Activated naive CD4-positive, alpha-beta T cell treated with anti-CD3 and anti-CD28 coated beads for 36 hours (primary cell): ENCODE results near the gene TTLL11. TPM values are rescaled to one million over a fixed set of nuclear protein-coding genes. Genes with fewer than 3 reads are reported as not detected.

Experiments used
- CTCF ChIA-PET: fragments of 350-600 bp; sonication (Branson Sonifier 250); formaldehyde crosslinking; loops from one replicate; lab custom pipeline; 2021; ENCODE audit warnings: antibody characterized with exemption; lab: Charles Lee
- DNase-seq: peaks from one replicate; pipeline ENCODE4 v3.0.0-alpha.2; 2020
- H3K27ac Mint-ChIP-seq: one replicate; pipeline ENCODE4 v1.8.0; 2021; ENCODE audit warnings: mild to moderate bottlenecking, mixed read lengths
- H3K27me3 Mint-ChIP-seq: one replicate; pipeline ENCODE4 v1.8.0; 2021; ENCODE audit warnings: low read depth, mixed read lengths
- H3K36me3 Mint-ChIP-seq: one replicate; pipeline ENCODE4 v1.8.0; 2021; ENCODE audit warnings: low read depth, mixed read lengths
- H3K4me1 Mint-ChIP-seq: one replicate; pipeline ENCODE4 v1.8.0; 2021; ENCODE audit warnings: low read depth, mixed read lengths
- H3K4me3 Mint-ChIP-seq: one replicate; pipeline ENCODE4 v1.8.0; 2021; ENCODE audit warnings: mild to moderate bottlenecking, moderate library complexity, mixed read lengths
- H3K9me3 Mint-ChIP-seq: one replicate; pipeline ENCODE4 v1.8.0; 2021; ENCODE audit warnings: mixed read lengths
- intact Hi-C: fragments of 100-400 bp; cut with micrococcal nuclease; formaldehyde crosslinking; loops from one replicate; pipeline ENCODE4 v1.15.1; 2023
- total RNA-seq, 2 experiments: library from RNA; stranded (reverse); gene quantifications; one replicate each; pipeline ENCODE4 v1.2.3, GENCODE V29; 2021

TTLL11 gene
- total RNA-seq, 2 experiments from 2014 or later: 0.84 to 0.86 TPM

DNA sequence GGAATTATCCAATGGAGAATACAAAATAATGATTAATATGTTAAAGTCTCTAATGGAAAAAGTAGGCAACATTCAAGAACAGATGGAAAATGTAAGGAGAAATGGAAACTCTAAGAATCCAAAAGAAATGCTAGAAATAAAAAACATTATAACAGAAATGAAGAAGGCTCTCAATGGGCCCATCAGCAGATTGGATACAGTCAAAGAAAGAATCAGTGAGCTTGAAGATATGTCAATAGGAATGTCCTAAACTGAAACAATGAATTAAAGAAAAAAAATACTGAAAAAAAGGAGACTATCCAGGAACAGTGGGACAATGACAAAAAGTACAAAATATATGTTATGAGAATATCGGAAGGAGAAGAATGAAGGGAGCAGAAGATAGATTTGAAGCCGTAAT lies 248.5 kb downstream of the TTLL11 start:
- H3K9me3 Mint-ChIP-seq: no peaks in the 10 kb centered on the region
- peaks cover 11% of the 10 kb centered on the region for H3K4me1 Mint-ChIP-seq
- no peak overlapping the region for H3K4me3 Mint-ChIP-seq
- no peak for DNase-seq
- H3K36me3 Mint-ChIP-seq: no peaks in the 10 kb centered on the region
- H3K27ac Mint-ChIP-seq: no peak overlapping the region
- intact Hi-C loops: loop anchor here (10.0 kb wide), 1 partner anchor 150 kb away; no protein-coding TSS in a partner anchor
- H3K27me3 Mint-ChIP-seq: peaks cover 3% of the 10 kb centered on the region
- CTCF ChIA-PET: no interaction called here

DNA sequence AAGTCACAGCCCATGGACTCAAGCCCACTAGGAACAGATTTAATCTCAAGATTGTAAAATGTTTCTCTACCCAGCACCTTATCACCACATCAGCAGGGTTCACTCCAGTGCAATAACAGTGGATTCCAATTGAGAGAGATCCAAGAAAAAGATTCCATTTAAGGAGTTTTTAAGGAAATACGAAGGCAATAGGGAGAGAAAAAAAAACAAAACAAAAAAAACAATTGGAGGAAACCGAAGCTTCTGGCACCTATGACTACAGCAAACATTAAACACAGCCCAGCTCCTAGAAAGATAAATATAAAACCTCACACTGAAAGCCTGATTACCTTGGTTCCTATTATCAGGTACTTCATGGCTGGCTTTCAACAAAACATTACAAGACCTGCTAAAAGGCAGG lies 249.0 kb downstream of the TTLL11 start:
- CTCF ChIA-PET: interaction anchor here (0.9 kb wide), 1 partner anchor 10 kb away, joined by 3 read pairs; no protein-coding TSS in a partner anchor
- Mint-ChIP-seq H3K36me3 (no peaks in the 10 kb centered on the region), H3K4me1 (peaks cover 14% of the 10 kb centered on the region), H3K4me3 (no peak overlapping the region), H3K9me3 (no peaks in the 10 kb centered on the region), H3K27me3 (peaks cover 3% of the 10 kb centered on the region), H3K27ac (no peak overlapping the region)
- DNase-seq: no peak
- intact Hi-C loops: loop anchor here (10.0 kb wide), 1 partner anchor 151 kb away; no protein-coding TSS in a partner anchor

DNA sequence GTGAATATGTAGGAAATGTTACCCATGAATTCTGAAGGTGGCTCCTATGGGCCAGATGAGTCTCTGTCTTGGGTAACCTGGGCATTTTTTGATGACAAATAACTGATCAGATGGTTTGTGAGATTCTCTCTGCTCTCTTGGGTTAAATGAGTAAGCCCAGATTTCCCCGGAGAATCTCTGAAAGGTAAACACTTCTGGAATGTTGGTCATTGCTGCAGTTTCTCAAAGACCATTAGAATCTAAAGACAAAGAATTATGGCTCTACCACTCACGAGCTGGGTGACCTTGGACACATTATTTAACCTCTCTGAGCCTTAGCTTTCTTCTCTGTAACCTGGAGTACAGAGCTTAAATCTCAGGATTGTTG lies 250.5 kb downstream of the TTLL11 start:
- H3K4me3 Mint-ChIP-seq: no peak overlapping the region
- peaks cover 14% of the 10 kb centered on the region for H3K4me1 Mint-ChIP-seq
- H3K9me3 Mint-ChIP-seq: no peaks in the 10 kb centered on the region
- H3K36me3 Mint-ChIP-seq: no peaks in the 10 kb centered on the region
- no peak for DNase-seq
- intact Hi-C loops: loop anchor here (10.0 kb wide), 1 partner anchor 152 kb away; no protein-coding TSS in a partner anchor
- CTCF ChIA-PET: no interaction called here
- no peak overlapping the region for H3K27ac Mint-ChIP-seq
- H3K27me3 Mint-ChIP-seq: peaks cover 3% of the 10 kb centered on the region

DNA sequence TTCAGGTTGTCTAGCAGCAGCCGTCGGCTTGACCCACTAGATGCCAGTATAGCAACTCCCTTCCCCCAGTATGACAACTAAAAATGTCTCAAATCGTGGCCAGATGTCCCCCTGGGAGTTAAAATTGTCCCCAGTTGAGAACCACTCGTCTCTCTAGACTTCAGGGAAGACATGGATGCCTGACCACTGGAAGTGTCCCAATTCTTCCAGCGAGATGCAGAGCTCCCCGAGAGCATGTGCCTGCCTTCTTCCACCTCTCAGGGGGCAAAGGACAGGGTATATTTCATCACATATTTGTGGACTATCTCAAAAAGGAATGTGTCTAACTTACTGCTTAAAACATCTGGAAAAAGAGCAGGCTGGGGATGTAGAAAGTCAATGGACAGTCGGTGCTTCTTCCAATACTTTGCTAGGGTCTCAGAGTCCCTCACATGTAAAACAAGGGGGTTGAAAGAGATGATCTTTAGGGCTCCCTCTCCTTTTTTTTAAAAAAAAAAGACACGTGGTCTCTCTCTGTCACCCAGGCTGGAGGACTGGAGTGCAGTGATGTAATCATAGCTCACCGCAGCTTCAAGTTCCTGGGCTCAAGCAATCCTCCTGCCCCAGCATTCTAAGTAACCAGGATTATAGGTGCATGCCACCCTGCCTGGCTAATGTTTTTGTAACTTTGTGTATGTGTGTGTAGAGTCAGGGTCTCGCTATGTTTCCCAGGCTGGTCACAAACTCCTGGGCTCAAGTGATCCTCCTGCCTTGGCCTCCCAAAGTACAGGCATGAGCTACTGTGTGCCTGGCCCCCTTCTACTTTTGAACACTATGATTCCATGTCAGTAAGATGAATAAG lies 251.1 kb downstream of the TTLL11 start:
- Mint-ChIP-seq H3K9me3 (no peaks in the 10 kb centered on the region), H3K4me1 (peaks cover 14% of the 10 kb centered on the region), H3K27ac (no peak overlapping the region), H3K27me3 (peaks cover 3% of the 10 kb centered on the region), H3K4me3 (no peak overlapping the region), H3K36me3 (no peaks in the 10 kb centered on the region)
- DNase-seq: no peak
- CTCF ChIA-PET: no interaction called here
- intact Hi-C loops: loop anchor here (10.0 kb wide), 1 partner anchor 153 kb away; no protein-coding TSS in a partner anchor

DNA sequence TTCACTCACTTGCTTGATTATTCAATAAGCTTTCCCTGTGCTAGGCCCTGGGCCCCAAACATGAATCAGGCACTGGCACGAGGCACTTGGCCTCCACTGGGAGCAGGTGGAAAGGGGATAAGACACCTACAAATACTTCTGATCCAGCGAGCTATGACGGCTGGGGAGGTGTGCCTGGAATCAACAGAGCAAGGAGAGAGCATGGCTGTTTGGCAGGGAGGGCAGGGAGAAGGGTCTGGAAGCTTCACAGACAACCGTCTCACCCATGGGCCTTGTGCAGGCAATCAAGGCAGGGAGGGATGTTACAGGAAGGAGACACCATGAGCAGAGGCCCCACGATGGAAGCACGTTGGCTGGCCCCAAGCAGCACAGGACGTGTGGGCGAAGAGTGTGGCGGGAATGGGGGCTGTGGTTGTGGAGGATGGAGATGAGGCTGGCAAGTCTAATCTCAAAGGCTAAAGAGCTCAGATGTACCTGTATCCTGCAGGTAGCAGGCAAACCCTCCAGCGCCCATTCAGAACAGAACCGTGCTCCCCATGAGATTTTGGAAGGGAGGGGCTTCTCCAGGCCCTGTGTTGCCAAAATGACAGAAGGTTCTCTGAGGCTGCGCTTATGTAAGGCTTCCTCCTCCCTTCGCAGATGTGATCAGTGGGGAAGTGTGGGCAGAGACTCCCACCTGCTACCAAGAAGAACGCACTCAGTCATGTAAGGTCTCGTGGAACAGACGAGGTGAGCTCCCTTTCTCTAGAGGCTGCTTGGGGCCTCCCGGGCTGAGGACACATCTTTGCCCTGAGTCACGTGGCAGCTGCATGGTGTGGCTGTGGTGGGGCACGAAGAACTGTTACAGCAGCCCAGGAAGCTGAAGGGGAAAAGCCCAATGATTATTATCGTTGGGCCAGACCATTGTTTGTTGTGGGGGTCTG lies 252.0 kb downstream of the TTLL11 start:
- peaks cover 3% of the 10 kb centered on the region for H3K27me3 Mint-ChIP-seq
- intact Hi-C loops: loop anchor here (10.0 kb wide), 1 partner anchor 154 kb away; no protein-coding TSS in a partner anchor
- H3K36me3 Mint-ChIP-seq: no peaks in the 10 kb centered on the region
- peaks cover 14% of the 10 kb centered on the region for H3K4me1 Mint-ChIP-seq
- H3K9me3 Mint-ChIP-seq: no peaks in the 10 kb centered on the region
- CTCF ChIA-PET: no interaction called here
- peak; percentile 28 for DNase-seq
- H3K4me3 Mint-ChIP-seq: no peak overlapping the region
- no peak overlapping the region for H3K27ac Mint-ChIP-seq

DNA sequence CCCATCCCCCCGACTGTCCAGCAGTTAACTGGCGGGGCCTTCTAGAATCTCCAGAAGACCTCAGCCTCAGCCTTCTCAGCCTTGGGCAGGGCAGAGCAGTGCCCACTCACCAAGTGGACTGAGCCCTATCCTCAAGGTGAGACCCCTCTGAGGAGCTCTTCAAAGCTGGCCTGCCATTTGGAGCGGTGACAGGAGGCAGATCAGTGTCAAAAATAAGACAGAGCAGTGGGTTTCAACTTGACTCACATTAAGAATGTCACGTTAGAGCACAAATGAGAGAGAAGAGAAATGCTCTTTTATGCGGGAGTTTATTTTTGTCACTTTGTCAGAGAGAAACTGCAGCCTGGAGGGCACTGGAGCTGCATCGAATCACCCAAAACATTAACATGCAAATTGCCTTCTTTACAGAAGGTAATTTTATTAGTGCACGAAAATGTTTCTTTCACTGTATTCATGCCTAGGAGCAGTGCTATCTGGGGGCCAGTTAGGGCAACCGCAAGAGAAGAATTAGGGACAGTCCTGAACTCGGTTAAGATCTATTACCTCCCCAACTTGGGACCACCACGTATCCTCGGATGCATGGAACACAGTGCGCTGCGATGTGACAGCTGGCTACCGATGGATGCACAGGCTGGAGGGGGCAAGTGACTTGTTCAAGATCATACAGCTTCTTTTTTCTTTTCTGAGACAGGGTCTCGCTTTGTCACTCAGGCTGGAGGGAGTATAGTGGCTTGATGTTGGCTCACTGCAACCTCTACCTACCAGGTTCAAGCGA lies 253.2 kb downstream of the TTLL11 start:
- Mint-ChIP-seq H3K9me3 (no peaks in the 10 kb centered on the region), H3K27ac (no peak overlapping the region), H3K4me1 (peaks cover 14% of the 10 kb centered on the region), H3K36me3 (no peaks in the 10 kb centered on the region), H3K27me3 (peaks cover 3% of the 10 kb centered on the region), H3K4me3 (no peak overlapping the region)
- intact Hi-C loops: loop anchor here (10.0 kb wide), 1 partner anchor 155 kb away; no protein-coding TSS in a partner anchor
- CTCF ChIA-PET: no interaction called here
- peak; percentile 47 for DNase-seq

DNA sequence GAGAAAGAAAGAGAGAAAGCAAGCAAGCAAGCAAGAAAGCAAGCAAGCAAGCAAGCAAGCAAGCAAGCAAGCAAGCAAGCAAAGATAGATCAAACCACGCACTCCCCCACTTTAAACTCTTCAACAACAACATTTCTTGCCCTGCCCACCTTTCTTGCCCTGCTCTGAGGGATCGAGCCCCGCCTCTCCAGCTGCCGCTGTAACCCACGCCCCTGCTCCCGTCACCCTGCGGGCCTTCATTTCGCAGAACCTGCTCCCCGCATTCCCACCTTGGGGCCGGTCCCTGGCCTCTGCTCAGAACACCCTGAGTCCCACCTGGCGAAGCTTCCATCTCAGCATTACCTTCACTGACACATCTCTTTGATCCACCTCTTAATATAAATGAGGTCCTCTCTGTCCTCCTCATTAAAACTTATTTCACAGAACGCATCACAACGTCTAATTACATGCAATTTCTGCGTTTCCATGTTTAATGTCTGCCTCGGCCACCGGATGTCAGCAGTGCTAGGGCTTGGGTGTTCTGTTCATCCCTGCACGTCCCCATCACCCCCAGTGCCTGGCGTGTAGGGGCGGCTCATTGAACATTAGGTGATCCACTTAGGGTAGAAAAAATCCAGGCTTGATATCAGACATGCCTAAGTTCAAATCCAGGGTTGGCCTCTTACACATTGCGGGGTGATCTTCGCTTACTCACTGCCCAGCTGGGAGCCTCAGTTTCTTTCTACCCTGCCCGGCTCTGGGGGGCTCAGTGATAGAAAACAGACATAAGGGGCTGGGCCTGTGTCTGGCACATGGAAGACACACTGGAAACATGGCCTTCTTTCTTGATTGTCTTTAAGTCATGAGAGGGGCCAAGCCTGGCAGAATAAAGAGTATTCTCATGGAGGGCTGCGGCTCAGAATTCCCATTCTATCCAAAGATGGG lies 254.1 kb downstream of the TTLL11 start:
- CTCF ChIA-PET: no interaction called here
- Mint-ChIP-seq H3K4me1 (peaks cover 14% of the 10 kb centered on the region), H3K4me3 (no peak overlapping the region), H3K36me3 (no peaks in the 10 kb centered on the region), H3K27ac (no peak overlapping the region), H3K9me3 (no peaks in the 10 kb centered on the region), H3K27me3 (peaks cover 3% of the 10 kb centered on the region)
- intact Hi-C loops: no loop called here
- no peak for DNase-seq

DNA sequence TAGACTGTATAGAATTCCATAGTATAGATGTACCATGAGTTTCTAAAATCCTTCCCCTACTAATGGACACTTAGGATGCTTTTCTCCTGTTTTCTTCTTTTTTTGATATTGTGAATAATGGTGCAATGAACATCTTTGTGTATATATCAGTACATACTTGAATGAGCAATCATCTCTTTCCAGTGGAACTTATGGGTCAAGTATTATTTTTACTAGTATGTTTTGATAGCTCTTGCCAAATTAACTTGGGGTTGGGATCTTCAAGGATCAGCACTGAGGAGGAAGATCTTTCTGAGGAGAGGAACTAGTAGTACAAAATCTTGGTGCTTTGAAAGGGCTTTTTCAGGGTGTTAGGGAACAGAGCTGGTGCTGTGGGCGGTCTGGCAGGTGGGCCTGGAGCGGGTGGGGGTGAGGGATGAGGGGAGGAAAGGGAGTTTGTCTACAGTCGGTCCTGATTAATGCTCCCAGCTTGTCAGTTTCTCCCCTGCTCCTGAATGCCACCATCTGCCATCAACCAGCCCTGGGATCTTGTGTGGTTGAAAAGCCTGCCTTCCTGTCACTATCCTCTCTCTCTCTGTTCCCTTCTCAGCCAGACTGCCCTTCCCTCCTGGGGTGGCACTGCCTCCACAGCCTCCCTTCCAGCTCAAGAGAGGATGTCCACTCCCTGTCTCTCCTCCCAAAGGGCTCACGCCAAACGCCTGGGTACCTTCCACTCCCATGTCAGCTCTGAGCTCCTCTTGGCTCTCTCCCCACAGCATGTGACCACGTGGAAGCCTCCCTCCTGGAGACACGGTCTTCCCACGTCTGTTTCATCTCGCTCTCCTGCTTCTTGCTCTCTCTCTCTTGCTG lies 255.8 kb downstream of the TTLL11 start:
- H3K9me3 Mint-ChIP-seq: no peaks in the 10 kb centered on the region
- CTCF ChIA-PET: no interaction called here
- H3K27me3 Mint-ChIP-seq: peaks cover 3% of the 10 kb centered on the region
- no peak overlapping the region for H3K27ac Mint-ChIP-seq
- intact Hi-C loops: no loop called here
- H3K4me1 Mint-ChIP-seq: peaks cover 14% of the 10 kb centered on the region
- DNase-seq: no peak
- H3K4me3 Mint-ChIP-seq: no peak overlapping the region
- H3K36me3 Mint-ChIP-seq: no peaks in the 10 kb centered on the region

DNA sequence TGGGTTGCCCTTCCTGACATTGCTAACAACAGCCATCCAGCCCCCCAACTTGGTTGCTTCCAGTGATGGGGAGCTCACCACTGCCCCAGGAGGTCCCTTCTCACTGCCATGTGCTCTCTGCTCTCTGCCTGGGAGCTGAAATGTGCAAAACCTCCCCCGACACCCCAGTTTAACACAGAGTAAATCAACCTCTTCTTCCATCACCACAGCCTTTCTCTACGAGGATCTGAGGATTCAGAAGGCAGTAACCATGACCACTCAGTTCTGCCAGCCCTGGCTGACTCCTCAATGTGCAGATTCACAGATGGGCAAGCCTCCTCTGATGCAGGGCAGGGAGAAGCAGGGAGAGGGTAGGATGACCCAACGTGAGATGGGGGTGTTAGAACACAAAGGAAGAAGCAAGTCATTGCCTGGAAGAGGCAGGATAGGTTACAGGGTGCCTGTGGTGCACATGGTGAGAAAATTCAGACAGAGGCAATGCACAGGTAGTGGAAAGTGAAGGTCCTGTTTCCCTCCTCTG lies 256.7 kb downstream of the TTLL11 start:
- CTCF ChIA-PET: no interaction called here
- Mint-ChIP-seq H3K36me3 (no peaks in the 10 kb centered on the region), H3K27ac (no peak overlapping the region), H3K4me3 (no peak overlapping the region), H3K4me1 (peaks cover 14% of the 10 kb centered on the region), H3K27me3 (peaks cover 3% of the 10 kb centered on the region), H3K9me3 (no peaks in the 10 kb centered on the region)
- intact Hi-C loops: no loop called here
- DNase-seq: no peak

DNA sequence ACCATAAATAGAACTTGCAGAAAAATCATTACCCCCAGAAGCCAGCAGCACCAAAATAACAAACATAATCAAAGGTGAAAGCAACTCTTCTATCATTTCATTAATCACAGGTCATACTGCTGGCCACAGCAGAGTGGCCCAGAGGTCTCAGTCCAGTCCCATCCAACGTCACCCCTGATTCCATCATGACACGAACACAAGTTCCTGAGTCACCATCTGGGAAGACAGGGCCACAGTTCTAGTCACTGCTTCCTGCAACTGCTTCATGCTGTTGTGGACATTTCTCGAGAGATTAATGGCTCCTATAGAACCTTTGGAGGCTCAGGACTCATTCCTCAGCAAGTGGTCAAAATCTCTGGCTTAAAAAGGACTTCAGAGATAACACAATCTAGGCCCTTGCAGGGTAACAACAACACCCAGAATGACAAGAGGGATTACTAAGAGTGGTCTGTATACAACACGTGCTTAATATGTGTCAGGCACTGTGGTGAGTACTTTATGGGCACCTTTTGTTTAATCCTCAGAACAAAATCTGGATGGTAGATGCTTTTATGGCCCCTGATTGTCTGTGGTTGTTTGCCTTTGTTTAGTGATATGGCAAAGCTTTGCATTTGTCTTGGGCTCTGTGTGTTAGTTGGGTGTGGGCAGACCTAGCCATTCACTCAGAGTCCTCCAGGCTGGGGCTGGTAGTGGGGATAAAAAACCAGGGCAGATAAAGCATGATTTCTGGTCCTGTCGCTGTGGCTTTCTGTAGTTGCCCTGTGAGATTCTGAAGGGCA lies 257.3 kb downstream of the TTLL11 start:
- CTCF ChIA-PET: no interaction called here
- no peak overlapping the region for H3K27ac Mint-ChIP-seq
- no peaks in the 10 kb centered on the region for H3K36me3 Mint-ChIP-seq
- H3K27me3 Mint-ChIP-seq: no peaks in the 10 kb centered on the region
- no peak overlapping the region for H3K4me3 Mint-ChIP-seq
- intact Hi-C loops: no loop called here
- no peak for DNase-seq
- H3K9me3 Mint-ChIP-seq: no peaks in the 10 kb centered on the region
- peaks cover 11% of the 10 kb centered on the region for H3K4me1 Mint-ChIP-seq
